ENCODE results near the gene NUAK2. TPM values are rescaled to one million over a fixed set of nuclear protein-coding genes. Genes with fewer than 3 reads are reported as not detected.

The NUAK2 gene
- polyA plus RNA-seq, 3 donors, result 9.1 to 44.9 (median 21.9) TPM

DNA sequence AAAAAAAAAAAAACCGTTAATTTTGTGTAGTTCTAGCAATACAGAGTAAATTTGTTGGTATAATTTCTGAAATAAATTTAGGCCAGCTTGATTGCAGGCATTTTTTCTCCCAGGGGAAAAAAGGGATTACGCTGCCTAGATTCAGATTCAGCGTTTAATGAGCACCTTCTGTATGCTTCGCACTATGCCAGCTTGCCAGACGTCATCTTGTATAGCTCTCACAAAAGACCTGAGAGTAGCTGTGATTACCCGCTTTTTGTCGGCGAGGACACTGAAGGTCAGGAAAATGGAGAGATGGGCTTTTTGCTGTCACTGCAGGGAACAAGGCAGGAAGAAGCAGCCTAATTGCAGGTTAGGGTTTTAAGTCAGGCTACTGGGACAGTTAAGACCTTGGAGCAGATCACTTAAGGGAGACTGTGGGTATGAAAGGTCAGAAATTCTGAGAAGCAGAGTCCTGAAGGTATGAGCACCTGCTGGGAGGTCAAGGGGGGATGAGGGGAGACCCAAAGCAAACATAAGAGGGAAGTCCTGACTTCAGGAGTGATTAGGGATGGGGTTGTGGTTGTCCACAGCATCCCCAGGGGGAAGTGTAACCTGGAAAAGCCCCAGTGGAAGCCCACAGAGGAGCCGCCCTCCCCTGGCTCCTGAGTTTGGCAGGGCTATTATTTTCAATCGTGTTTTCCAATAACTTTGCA, 54.8 kb downstream of the NUAK2 start:
- no peaks in the 10 kb centered on the region for H4K20me1 ChIP-seq (ENCODE audit: insufficient read depth, low read length)
- no peak overlapping the region for H3K27ac ChIP-seq (ENCODE audit: low read depth in 1 of 2, low read length in 2 of 2)
- Mint-ChIP-seq H3K27me3 (ENCODE audit: low read depth in 3 of 3) (peaks cover 13 to 30% (median 20%) of the 10 kb centered on the region in 3 donors), H3K9me3 (no peaks in the 10 kb centered on the region), H3K36me3 (no peaks in the 10 kb centered on the region), H3K4me1 (peaks cover 32% of the 10 kb centered on the region), H3K4me3 (no peak overlapping the region), H3K27ac (peak overlapping the region in 1 of 7 donors; percentile 71)
- DNase-seq, result no peak
- H3K36me3 ChIP-seq (replicated peaks in 1 of 2; ENCODE audit: control insufficient read depth in 1 of 2, insufficient read depth in 2 of 2, low read length in 2 of 2), result no peaks in the 10 kb centered on the region
- no peaks in the 10 kb centered on the region for H3K9me3 ChIP-seq (replicated peaks in 1 of 2; ENCODE audit: control insufficient read depth in 1 of 2, insufficient read depth in 1 of 2, low read length in 2 of 2)
- H3K4me2 ChIP-seq (replicated peaks; ENCODE audit: extremely low read depth, low read length, poor library complexity, severe bottlenecking), result no peak overlapping the region
- intact Hi-C loops (cut with micrococcal nuclease), result no loop called here
- TF ChIP-seq, protein P1, sequence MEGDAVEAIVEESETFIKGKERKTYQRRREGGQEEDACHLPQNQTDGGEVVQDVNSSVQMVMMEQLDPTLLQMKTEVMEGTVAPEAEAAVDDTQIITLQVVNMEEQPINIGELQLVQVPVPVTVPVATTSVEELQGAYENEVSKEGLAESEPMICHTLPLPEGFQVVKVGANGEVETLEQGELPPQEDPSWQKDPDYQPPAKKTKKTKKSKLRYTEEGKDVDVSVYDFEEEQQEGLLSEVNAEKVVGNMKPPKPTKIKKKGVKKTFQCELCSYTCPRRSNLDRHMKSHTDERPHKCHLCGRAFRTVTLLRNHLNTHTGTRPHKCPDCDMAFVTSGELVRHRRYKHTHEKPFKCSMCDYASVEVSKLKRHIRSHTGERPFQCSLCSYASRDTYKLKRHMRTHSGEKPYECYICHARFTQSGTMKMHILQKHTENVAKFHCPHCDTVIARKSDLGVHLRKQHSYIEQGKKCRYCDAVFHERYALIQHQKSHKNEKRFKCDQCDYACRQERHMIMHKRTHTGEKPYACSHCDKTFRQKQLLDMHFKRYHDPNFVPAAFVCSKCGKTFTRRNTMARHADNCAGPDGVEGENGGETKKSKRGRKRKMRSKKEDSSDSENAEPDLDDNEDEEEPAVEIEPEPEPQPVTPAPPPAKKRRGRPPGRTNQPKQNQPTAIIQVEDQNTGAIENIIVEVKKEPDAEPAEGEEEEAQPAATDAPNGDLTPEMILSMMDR (IDR thresholded peaks at IDR 0.05), result no peak
- H3K79me2 ChIP-seq (ENCODE audit: insufficient read depth, low read length), result no peaks in the 10 kb centered on the region
- peaks cover 23 to 29% of the 10 kb centered on the region in 2 donors for H3K4me1 ChIP-seq (ENCODE audit: control insufficient read depth in 1 of 2, insufficient read depth in 2 of 2, low read length in 2 of 2)
- 100% methylated on average over 7 of the region's 10 CpGs for WGBS (ENCODE audit: insufficient coverage)
- H3K9ac ChIP-seq (ENCODE audit: insufficient read depth, low read length, poor library complexity, severe bottlenecking), result no peak overlapping the region
- no peak overlapping the region for H3K4me3 ChIP-seq (replicated peaks in 1 of 3; ENCODE audit: low read depth in 2 of 3, low read length in 3 of 3)
- H2AFZ ChIP-seq (ENCODE audit: insufficient read depth, low read depth, low read length, poor library complexity, severe bottlenecking), result no peak overlapping the region
- peaks cover 0 to 3% of the 10 kb centered on the region in 2 donors for H3K27me3 ChIP-seq (ENCODE audit: control insufficient read depth in 2 of 2, insufficient read depth in 2 of 2, low read length in 2 of 2)

DNA sequence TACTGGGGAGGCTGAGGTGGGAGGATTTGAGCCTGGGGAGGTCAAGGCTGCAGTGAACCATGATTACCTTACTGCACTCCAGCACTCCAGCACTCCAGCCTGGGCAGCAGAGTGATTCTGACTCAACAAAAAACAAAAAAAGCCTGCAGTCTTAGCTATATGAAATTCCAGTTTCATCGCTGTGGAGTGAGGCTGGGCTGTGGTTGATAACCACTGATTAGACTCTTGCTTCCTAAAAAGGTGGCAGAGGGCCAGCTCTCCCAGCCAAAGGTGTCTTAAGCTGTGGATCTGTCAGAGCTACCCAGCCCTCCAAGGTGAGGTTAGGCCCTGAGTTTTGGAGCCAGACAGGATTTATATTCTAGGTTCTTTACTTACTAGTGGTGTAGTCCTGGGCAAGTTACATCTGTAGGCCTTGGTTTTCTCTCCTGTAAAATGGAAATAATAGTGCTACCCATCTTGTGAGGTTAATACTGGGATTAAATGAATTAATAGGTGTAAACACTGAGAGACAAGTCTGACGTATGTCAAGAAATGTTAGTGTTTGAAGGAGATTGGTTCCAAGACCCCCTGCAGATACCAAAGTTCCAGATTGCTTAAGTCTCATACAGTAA, 57.9 kb downstream of the NUAK2 start:
- no peaks in the 10 kb centered on the region for H3K36me3 ChIP-seq (replicated peaks in 1 of 2; ENCODE audit: control insufficient read depth in 1 of 2, insufficient read depth in 2 of 2, low read length in 2 of 2)
- H2AFZ ChIP-seq (ENCODE audit: insufficient read depth, low read depth, low read length, poor library complexity, severe bottlenecking), result no peak overlapping the region
- intact Hi-C loops (cut with micrococcal nuclease), result no loop called here
- Mint-ChIP-seq H3K27me3 (ENCODE audit: low read depth in 3 of 3) (peaks cover 13 to 34% (median 19%) of the 10 kb centered on the region in 3 donors), H3K9me3 (no peaks in the 10 kb centered on the region), H3K36me3 (no peaks in the 10 kb centered on the region), H3K4me3 (no peak overlapping the region), H3K27ac (no peak overlapping the region), H3K4me1 (peaks cover 44% of the 10 kb centered on the region)
- H3K4me2 ChIP-seq (replicated peaks; ENCODE audit: extremely low read depth, low read length, poor library complexity, severe bottlenecking), result no peak overlapping the region
- 40% methylated on average over 1 of the region's 2 CpGs for WGBS (ENCODE audit: insufficient coverage)
- TF ChIP-seq, protein P1 (IDR thresholded peaks at IDR 0.05), result no peak
- H3K4me3 ChIP-seq (replicated peaks in 1 of 3; ENCODE audit: low read depth in 2 of 3, low read length in 3 of 3), result no peak overlapping the region
- H3K4me1 ChIP-seq (ENCODE audit: control insufficient read depth in 1 of 2, insufficient read depth in 2 of 2, low read length in 2 of 2), result peaks cover 34 to 47% of the 10 kb centered on the region in 2 donors
- no peak overlapping the region for H3K27ac ChIP-seq (ENCODE audit: low read depth in 1 of 2, low read length in 2 of 2)
- no peaks in the 10 kb centered on the region for H3K9me3 ChIP-seq (replicated peaks in 1 of 2; ENCODE audit: control insufficient read depth in 1 of 2, insufficient read depth in 1 of 2, low read length in 2 of 2)
- H3K79me2 ChIP-seq (ENCODE audit: insufficient read depth, low read length), result no peaks in the 10 kb centered on the region
- no peak for DNase-seq
- H4K20me1 ChIP-seq (ENCODE audit: insufficient read depth, low read length), result no peaks in the 10 kb centered on the region
- peaks cover 0 to 3% of the 10 kb centered on the region in 2 donors for H3K27me3 ChIP-seq (ENCODE audit: control insufficient read depth in 2 of 2, insufficient read depth in 2 of 2, low read length in 2 of 2)
- no peak overlapping the region for H3K9ac ChIP-seq (ENCODE audit: insufficient read depth, low read length, poor library complexity, severe bottlenecking)
